Measurements from ENCODE around the gene SCTR. TPM values are rescaled to one million over a fixed set of nuclear protein-coding genes. Genes with fewer than 3 reads are reported as not detected.

The SCTR gene
- total RNA-seq, 1 experiment from 2014 or later: not detected

GRCh38 chr2:119489232-119489952 lies 34.9 kb downstream of the SCTR start (continued):
- TF ChIP-seq ZNF317 (CRISPR knock-in tag; IDR thresholded peaks at IDR 0.05; ENCODE audit: borderline replicate concordance, low read depth) (no peak), ATF1 (CRISPR knock-in tag; IDR thresholded peaks at IDR 0.05) (no peak), SOX15 (CRISPR knock-in tag; IDR thresholded peaks at IDR 0.05) (no peak), NFYB (CRISPR knock-in tag; conservative IDR thresholded peaks at IDR 0.05; ENCODE audit: low read depth) (no peak), NR1H2 (CRISPR knock-in tag; IDR thresholded peaks at IDR 0.05) (no peak), ATF6 (CRISPR knock-in tag; IDR thresholded peaks at IDR 0.05) (no peak), STAT6 (CRISPR knock-in tag; conservative IDR thresholded peaks at IDR 0.05; ENCODE audit: low read depth) (no peak), RELA (CRISPR knock-in tag; IDR thresholded peaks at IDR 0.05; ENCODE audit: borderline replicate concordance) (no peak), CDX4 (CRISPR knock-in tag; IDR thresholded peaks at IDR 0.05; ENCODE audit: borderline replicate concordance) (no peak), ZNF532 (CRISPR knock-in tag; IDR thresholded peaks at IDR 0.05; ENCODE audit: borderline replicate concordance) (no peak), TCF7 (CRISPR knock-in tag; IDR thresholded peaks at IDR 0.05; ENCODE audit: low read depth) (no peak), IRF2 (CRISPR knock-in tag; IDR thresholded peaks at IDR 0.05; ENCODE audit: borderline replicate concordance, low read depth) (no peak), JUN (CRISPR knock-in tag; IDR thresholded peaks at IDR 0.05) (no peak)

GRCh38 chr2:119488245-119489214 lies 35.8 kb downstream of the SCTR start:
- ATAC-seq: peak; percentile 60
- Mint-ChIP-seq H3K27me3 (ENCODE audit: low read depth) (no peaks in the 10 kb centered on the region), H3K27ac (no peak overlapping the region; the same call in 1 of the 2 replicates), H3K36me3 (no peaks in the 10 kb centered on the region), H3K4me1 (peaks cover 21% of the 10 kb centered on the region), H3K4me3 (no peak overlapping the region), H3K9me3 (no peaks in the 10 kb centered on the region)
- CTCF ChIA-PET: interaction anchor here (0.8 to 7.9 kb wide), 12 partner anchors 9 to 607 kb away, joined by 3 to 72 read pairs (median 4); partner anchors contain the start of gene SCTR
- DNase-seq (ENCODE audit: low spot score): no peak
- POLR2A ChIA-PET: no interaction called here
- TF ChIP-seq ZNF396 (CRISPR knock-in tag; IDR thresholded peaks at IDR 0.05; ENCODE audit: borderline replicate concordance): no peak
- no peak for TF ChIP-seq TEAD1 (CRISPR knock-in tag; IDR thresholded peaks at IDR 0.05)
- no peak for TF ChIP-seq ATF1 (CRISPR knock-in tag; IDR thresholded peaks at IDR 0.05)
- TF ChIP-seq ZNF671 (CRISPR knock-in tag; IDR thresholded peaks at IDR 0.05): no peak
- no peak for TF ChIP-seq E2F1 (CRISPR knock-in tag; IDR thresholded peaks at IDR 0.05)
- no peak for TF ChIP-seq FOXK1 (CRISPR knock-in tag; IDR thresholded peaks at IDR 0.05)
- no peak for TF ChIP-seq FOXP1 (CRISPR knock-in tag; IDR thresholded peaks at IDR 0.05; ENCODE audit: borderline replicate concordance)
